Measurements from ENCODE around the gene PTGS1. TPM values are rescaled to one million over a fixed set of nuclear protein-coding genes. Genes with fewer than 3 reads are reported as not detected.

PTGS1 gene
- polyA plus RNA-seq, 1 donor (not counting 4 experiments of a cell fraction or from before 2014, with no cell fraction given) = 4.5 TPM

DNA sequence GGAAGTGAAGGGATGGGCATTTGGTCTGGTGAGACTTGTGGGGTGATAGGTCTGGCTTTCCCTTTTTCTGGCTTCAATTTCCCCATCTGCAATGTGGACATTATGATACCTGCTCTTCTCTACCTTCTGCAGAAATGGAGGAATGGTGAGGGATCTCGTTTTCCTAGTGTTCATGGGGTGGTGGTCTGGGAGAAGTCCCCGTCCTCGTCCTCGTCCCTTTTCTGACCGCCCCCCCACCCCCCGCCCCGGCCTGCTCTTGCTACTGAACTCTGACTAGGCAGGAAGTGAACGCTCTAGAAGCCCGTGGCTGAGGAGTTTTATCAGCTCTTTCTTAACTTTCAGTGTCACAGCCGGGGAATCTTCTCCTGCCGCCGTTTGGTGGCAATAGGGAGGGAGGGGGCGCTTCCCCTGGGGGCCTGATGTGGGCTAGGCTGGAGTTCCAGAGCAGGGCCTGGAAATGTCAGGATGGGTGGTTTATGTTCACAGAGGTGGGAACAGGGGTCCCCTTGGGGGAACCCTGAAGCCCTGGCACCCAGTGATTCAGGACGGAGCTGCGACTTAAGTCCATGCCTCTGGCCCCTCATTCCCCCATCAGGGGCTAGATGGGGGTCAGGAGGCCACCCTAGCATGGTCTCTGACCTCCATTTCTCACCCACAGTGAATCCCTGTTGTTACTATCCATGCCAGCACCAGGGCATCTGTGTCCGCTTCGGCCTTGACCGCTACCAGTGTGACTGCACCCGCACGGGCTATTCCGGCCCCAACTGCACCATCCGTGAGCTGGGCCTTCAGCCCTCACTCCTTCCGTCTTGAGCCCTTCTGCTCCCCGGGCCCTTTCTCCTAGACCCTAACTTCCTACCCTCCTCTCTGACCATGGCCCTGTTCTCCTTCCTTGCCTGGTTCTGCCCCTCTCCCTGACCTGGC, 6.7 kb downstream of the PTGS1 start:
- dilution Hi-C loops (cut with MboI; ENCODE audit: extremely low pct_ligation_motif_present, low sequenced_read_pairs) = no loop called here
- no peak for DNase-seq (ENCODE audit: low read depth, low spot score)
- Histone ChIP-seq H4K20me1 (ENCODE audit: control insufficient read depth, extremely low read depth, insufficient read depth, low read length) (no peaks in the 10 kb centered on the region), H3K9ac (ENCODE audit: control insufficient read depth, extremely low read depth, insufficient read depth, low read length) (no peak overlapping the region), H3K4me2 (ENCODE audit: control insufficient read depth, extremely low read depth, insufficient read depth, low read depth, low read length) (no peak overlapping the region), H3K4me3 (ENCODE audit: control insufficient read depth in 2 of 3, extremely low read depth in 1 of 3, insufficient read depth in 2 of 3, low read depth in 1 of 3, low read length in 3 of 3) (no peak overlapping the region), H2AFZ (ENCODE audit: control insufficient read depth, low read length) (no peak overlapping the region), H3K27me3 (ENCODE audit: control insufficient read depth, extremely low read depth, insufficient read depth, low read length) (no peaks in the 10 kb centered on the region), H3K9me1 (ENCODE audit: control insufficient read depth, extremely low read depth, insufficient read depth, low read length) (no peaks in the 10 kb centered on the region), H3K79me2 (ENCODE audit: control insufficient read depth, insufficient read depth, low read length) (no peaks in the 10 kb centered on the region), H3K27ac (ENCODE audit: control insufficient read depth, insufficient read depth, low read length) (no peak overlapping the region), H3K36me3 (ENCODE audit: control insufficient read depth in 2 of 2, extremely low read depth in 1 of 2, insufficient read depth in 2 of 2, low read length in 2 of 2) (no peaks in the 10 kb centered on the region), H3K4me1 (ENCODE audit: control insufficient read depth, extremely low read depth, insufficient read depth, low read length) (peaks cover 11% of the 10 kb centered on the region), H3K9me3 (ENCODE audit: control insufficient read depth, low read depth, low read length) (no peaks in the 10 kb centered on the region)
- no peak for TF ChIP-seq EZH2 (IDR thresholded peaks at IDR 0.05; ENCODE audit: low read length)
- TF ChIP-seq, protein P1, sequence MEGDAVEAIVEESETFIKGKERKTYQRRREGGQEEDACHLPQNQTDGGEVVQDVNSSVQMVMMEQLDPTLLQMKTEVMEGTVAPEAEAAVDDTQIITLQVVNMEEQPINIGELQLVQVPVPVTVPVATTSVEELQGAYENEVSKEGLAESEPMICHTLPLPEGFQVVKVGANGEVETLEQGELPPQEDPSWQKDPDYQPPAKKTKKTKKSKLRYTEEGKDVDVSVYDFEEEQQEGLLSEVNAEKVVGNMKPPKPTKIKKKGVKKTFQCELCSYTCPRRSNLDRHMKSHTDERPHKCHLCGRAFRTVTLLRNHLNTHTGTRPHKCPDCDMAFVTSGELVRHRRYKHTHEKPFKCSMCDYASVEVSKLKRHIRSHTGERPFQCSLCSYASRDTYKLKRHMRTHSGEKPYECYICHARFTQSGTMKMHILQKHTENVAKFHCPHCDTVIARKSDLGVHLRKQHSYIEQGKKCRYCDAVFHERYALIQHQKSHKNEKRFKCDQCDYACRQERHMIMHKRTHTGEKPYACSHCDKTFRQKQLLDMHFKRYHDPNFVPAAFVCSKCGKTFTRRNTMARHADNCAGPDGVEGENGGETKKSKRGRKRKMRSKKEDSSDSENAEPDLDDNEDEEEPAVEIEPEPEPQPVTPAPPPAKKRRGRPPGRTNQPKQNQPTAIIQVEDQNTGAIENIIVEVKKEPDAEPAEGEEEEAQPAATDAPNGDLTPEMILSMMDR (optimal IDR thresholded peaks at IDR 0.05 in 1 of 3, IDR thresholded peaks at IDR 0.05 in 1 of 3, conservative IDR thresholded peaks at IDR 0.05 in 1 of 3; ENCODE audit: extremely low read depth in 1 of 3, insufficient read depth in 2 of 3, low read length in 3 of 3) = no peak
- no peak for FAIRE-seq

DNA sequence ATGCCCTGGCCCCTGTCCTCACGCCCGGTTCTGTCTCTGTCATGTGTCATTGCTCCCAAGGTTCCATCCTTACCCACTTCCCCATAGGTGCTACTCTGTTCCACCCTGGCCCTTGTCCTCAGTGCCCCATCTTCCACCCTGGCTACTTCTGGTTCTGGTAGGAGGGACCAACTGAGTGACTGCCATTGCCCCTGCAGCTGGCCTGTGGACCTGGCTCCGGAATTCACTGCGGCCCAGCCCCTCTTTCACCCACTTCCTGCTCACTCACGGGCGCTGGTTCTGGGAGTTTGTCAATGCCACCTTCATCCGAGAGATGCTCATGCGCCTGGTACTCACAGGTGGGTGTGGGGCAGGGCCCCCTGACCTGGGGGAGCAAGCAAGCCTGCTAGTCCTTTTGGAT, 7.4 kb downstream of the PTGS1 start:
- Histone ChIP-seq H3K4me3 (ENCODE audit: control insufficient read depth in 2 of 3, extremely low read depth in 1 of 3, insufficient read depth in 2 of 3, low read depth in 1 of 3, low read length in 3 of 3) (no peak overlapping the region), H4K20me1 (ENCODE audit: control insufficient read depth, extremely low read depth, insufficient read depth, low read length) (no peaks in the 10 kb centered on the region), H3K9ac (ENCODE audit: control insufficient read depth, extremely low read depth, insufficient read depth, low read length) (no peak overlapping the region), H3K36me3 (ENCODE audit: control insufficient read depth in 2 of 2, extremely low read depth in 1 of 2, insufficient read depth in 2 of 2, low read length in 2 of 2) (no peaks in the 10 kb centered on the region), H3K4me2 (ENCODE audit: control insufficient read depth, extremely low read depth, insufficient read depth, low read depth, low read length) (no peak overlapping the region), H2AFZ (ENCODE audit: control insufficient read depth, low read length) (no peak overlapping the region), H3K9me3 (ENCODE audit: control insufficient read depth, low read depth, low read length) (no peaks in the 10 kb centered on the region), H3K27me3 (ENCODE audit: control insufficient read depth, extremely low read depth, insufficient read depth, low read length) (no peaks in the 10 kb centered on the region), H3K9me1 (ENCODE audit: control insufficient read depth, extremely low read depth, insufficient read depth, low read length) (no peaks in the 10 kb centered on the region), H3K4me1 (ENCODE audit: control insufficient read depth, extremely low read depth, insufficient read depth, low read length) (peaks cover 15% of the 10 kb centered on the region), H3K27ac (ENCODE audit: control insufficient read depth, insufficient read depth, low read length) (no peak overlapping the region), H3K79me2 (ENCODE audit: control insufficient read depth, insufficient read depth, low read length) (no peaks in the 10 kb centered on the region)
- no peak for DNase-seq (ENCODE audit: low read depth, low spot score)
- no peak for FAIRE-seq
- dilution Hi-C loops (cut with MboI; ENCODE audit: extremely low pct_ligation_motif_present, low sequenced_read_pairs) = no loop called here
- no peak for TF ChIP-seq EZH2 (IDR thresholded peaks at IDR 0.05; ENCODE audit: low read length)
- TF ChIP-seq, protein P1 (optimal IDR thresholded peaks at IDR 0.05 in 1 of 3, IDR thresholded peaks at IDR 0.05 in 1 of 3, conservative IDR thresholded peaks at IDR 0.05 in 1 of 3; ENCODE audit: extremely low read depth in 1 of 3, insufficient read depth in 2 of 3, low read length in 3 of 3) = no peak
